ENCODE measurements around the gene FGG.

The FGG gene

DNA sequence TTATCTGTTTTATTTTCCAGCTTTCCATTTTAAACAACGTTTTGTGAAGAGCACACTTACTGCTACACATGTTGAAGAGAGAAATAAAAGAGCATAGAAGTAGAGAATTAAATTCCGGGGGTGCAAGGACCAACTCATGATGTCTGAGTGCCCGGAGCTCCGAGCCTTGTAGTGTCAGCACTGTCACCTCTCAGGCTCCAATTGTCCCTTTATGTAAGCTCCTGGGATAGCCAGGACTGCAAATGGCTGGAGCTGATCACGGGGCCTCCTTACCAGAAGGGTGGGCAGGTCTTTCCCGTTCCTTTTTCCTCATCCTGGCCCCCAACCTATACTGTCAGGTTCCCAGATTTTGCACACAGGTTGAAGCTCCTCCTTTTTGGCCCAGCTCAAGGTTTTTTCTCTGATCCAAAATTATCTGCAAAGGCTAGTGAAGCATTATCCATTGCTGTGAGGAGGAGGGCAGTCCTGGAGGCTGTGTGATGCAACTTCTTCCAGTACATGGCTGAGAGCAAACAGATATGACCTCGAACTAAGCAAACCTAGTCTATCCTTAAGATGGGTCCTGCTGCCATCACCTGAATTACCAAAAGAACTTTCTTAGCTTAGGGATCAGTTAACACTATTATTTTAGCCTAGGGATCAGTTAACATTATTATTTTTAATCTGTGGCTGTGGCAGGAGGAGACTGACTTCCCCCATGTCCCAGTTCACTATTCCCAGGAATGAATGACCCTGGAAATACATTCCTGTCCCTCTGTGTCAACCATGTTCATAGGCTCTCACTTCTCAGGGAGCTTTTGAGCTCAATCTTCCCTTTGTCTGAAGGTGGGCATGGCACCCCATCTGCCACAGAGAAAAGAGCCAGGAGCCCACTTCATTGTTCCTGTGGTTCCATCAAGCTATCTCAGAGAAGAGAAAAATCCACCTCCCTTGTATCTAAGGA, at the start of gene FGG:
FGG (minus strand) TSS at position 185 of the 943 bp plus-strand sequence; CDS start at position 138, 47 bp downstream.
- no peak for DNase-seq

DNA sequence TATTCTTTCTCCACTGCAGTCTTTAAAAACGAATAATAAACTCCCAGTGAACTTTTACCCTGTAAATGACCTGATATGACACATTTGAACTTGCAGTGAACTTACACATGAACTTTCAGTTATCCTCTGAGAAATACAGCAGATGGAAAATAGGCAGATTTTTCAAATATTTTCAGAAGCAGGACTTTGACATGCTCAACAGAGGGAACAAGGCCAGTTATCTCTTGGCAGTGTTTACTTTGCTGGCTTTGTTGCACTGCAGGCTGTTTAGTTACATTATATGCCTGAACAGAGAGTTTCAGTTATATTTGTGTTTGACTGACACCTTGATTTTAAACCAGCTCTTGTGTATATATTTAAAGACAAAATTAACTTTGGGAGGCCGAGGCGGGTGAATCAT, 47.6 kb upstream of the FGG start:
- DNase-seq, result no peak

DNA sequence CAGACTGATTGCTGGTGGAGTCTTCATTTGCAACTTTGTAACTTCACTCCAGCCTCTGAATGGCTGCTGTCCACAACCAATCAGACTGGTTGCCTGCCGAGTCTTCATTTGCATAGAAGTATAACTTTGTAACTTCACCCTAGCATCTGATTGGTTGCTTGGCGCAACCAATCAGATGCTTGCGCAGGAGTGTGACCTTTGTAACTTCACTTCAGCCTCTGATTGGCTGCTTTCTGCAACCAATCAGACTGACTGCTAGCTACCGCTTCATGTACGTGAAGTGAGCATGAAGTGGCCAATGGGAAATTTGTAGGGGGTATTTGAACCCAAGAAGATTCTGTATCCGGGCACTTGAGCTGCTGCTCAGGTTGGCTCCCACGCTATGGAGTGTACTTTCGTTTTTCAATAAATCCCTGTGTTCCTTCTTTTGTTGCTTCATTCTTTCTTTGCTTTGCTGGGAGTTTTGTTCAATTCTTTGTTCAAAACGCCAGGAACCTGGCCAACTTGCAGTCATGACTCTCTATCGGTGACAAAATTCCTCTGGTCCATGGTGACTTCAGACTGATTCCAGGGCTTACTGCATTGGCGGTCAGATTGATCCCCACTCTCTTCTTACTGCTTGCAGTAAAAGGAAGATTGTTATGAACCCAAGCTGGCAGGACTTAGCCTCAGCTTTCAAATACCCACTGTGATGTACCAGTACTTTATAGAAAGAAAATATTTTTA, 46.4 kb upstream of the FGG start:
- no peak for DNase-seq

DNA sequence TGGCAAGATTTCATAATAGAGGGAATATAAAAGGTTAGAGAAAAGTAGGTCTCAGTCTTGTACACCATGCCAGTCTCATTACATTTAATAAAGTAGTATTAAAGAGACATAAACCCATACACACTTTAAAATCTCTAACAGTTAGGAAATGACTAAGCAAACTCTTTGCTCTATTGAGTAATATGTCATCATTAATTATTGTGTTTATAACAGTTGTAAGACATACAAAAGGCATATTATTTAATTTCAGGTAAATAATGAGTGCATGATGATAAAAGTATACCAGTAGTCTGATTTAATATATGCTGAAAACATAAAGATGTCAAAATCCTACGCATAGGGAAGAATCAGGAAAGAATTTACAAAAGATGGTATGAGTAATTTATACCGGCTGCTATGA, 31.0 kb upstream of the FGG start:
- DNase-seq, result no peak

DNA sequence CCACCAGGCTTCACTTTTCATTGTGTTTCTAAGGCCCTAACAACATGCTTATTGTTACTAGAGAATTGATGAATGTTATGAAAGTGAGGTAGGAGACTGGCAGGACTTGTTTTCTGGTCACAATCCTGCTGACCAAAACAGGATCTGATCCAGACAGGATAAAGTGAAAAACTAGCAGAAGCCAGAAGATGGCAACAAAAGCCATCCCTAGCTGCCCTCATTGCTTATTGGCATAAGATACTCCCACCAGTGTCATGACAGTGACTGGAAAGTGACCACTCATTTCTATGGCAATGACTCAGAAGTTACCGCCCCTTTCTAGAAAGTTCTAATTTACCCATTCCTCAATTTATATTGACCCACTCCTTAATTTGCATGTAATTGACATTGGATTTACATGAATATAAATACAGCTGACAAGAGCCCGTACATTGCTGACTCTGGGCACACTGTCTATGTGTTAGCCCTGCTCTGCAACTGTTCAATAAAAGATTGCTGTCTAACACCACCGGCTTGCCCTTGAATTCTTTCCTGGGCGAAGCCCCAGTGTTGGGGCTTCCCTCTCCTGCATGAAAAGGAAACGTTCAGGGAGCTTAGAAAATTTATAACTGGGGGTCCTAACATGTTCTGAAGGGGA, 30.0 kb upstream of the FGG start:
- DNase-seq, result no peak

GRCh38 chr4:154640999-154641398, 28.5 kb upstream of the FGG start:
- DNase-seq, result no peak

DNA sequence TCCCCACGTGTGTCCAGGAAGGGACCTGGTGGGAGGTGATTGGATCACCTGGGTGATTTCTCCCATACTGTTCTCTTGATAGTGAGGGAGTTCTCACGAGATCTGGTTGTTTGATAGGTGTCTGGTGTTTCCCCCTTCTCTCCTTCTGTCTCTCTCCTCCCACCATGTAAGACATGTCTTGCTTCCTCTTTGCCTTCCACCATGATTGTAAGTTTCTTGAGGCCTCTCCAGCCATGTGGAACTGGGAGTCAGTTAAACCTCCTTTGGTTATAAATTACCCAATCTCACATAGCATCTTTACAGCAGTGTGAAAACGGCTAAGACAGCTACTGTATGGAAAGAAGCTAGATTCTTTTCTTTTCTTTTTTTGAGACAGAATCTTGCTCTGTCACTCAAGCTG, 21.6 kb upstream of the FGG start:
- no peak for DNase-seq

DNA sequence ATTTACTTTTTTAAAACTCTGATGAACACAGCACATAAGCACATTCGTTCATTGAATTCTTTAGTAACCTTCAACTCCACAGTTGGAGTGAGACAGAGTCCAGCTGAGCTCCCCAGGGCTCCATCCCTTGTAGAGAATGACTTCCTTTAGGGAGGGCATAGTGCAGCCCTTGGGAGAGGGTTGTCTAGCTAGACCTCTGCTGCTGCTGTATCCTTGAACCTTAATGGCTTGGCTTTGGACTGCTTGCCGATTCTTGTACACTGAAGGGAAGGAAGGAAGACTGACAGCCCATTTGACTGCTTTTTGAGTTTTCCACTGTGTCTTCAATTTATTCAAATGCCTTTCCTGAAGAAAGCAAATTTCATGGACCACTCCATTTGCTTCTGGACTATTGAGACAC, 19.4 kb upstream of the FGG start:
- no peak for DNase-seq

- no peak for DNase-seq
These were observed 17.9 kb upstream of the FGG start for GRCh38 chr4:154630324-154630723.

GRCh38 chr4:154626793-154627484, 14.5 kb upstream of the FGG start:
- DNase-seq, result peak; percentile 92

- DNase-seq, result no peak
These were observed 13.5 kb upstream of the FGG start for GRCh38 chr4:154625971-154626370.

DNA sequence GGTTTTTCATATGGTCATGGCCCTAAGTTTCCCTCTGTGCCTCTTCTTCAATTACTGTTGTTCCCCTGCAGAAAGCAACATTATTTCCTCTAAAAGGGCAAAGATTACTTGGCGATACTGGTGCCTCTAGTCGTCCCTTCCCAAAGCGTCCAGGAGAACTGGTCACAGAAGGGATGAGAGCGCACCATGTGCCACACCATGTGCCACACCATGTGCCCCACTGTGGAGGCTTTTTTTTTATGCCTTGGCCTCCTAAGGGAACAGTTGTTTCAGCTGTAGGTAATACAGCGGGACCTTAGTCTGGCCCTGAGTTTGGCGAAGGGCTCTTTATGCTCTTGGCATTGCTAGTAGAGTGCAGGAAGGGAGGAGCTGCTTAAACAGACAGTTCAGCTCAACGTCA, 11.5 kb upstream of the FGG start:
- DNase-seq, result no peak

DNA sequence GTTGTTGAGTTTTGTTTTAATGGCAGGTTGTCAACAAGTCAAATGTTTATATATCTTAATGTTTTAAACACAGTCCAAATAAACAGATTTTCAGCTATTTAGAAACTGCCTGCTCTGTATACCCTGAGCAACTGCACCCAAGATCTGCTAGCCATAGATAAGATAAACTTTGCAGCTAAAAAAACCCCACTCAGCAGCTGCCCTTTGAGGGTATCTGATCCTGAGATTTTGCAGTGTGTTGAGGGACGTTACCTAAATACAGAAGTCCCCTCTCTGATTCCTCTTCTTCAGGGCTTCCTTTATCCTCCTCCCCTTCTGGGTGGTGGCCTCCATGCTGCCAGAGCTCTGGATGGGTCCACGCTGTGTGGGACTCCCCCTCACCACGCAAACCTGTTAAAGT, 11.0 kb upstream of the FGG start:
- DNase-seq, result no peak

DNA sequence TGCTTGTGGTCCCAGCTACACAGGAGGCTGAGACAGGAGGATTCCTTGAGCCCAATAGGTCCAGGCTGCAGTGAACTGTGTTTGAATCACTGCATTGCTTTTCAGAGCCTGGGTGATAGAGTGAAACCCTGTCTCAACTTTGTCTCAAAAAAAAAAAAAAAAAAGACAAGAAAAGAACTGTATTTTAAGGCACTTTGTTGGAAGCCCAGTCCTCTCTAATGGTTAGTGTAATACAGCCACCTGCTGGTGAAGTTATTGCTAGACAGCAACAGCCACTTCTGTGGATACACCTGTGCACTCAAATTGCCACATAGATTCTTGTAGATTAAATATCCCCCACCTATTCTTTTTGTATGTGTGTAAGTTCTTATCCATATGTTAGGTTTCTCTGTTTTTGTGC, 10.1 kb upstream of the FGG start:
- DNase-seq, result no peak

GRCh38 chr4:154620111-154620510, 7.7 kb upstream of the FGG start:
- no peak for DNase-seq

GRCh38 chr4:154618708-154619315, 6.4 kb upstream of the FGG start:
- DNase-seq, result peak; percentile 75

GRCh38 chr4:154617820-154618317, 5.4 kb upstream of the FGG start:
- DNase-seq, result no peak

GRCh38 chr4:154616731-154617130, 4.3 kb upstream of the FGG start:
- DNase-seq, result no peak

GRCh38 chr4:154616287-154616686, 3.8 kb upstream of the FGG start:
- DNase-seq, result no peak

GRCh38 chr4:154615211-154615610, 2.8 kb upstream of the FGG start:
- no peak for DNase-seq

- no peak for DNase-seq
These were observed 1.9 kb upstream of the FGG start for GRCh38 chr4:154614306-154614705.

- DNase-seq, result no peak
These were observed 623 bp downstream of the FGG start for GRCh38 chr4:154611833-154612232.

All from islet precursor cell (in vitro differentiated cells).